HEK293 (cell line): Measurements from ENCODE around the gene NUCKS1.

Experiments
- MEIS1 ChIP-seq: sonication (generic); formaldehyde crosslinking; IDR thresholded peaks from 2 replicates; pipeline ENCODE4 v1.8.1; 2022; ENCODE audit warnings: missing genetic modification reagents, mild to moderate bottlenecking, borderline replicate concordance
- MYNN ChIP-seq: fragments of 450-650 bp; formaldehyde crosslinking; IDR thresholded peaks from 2 replicates; pipeline ENCODE4 v1.5.1; 2016; ENCODE audit warnings: missing biosample characterization, missing genetic modification characterization, borderline replicate concordance
- PATZ1 ChIP-seq: fragments of 450-650 bp; formaldehyde crosslinking; IDR thresholded peaks from 2 replicates; pipeline ENCODE4 v1.5.1; 2016; ENCODE audit warnings: missing biosample characterization, missing genetic modification characterization
- ZBTB8A ChIP-seq: fragments of 450-650 bp; formaldehyde crosslinking; IDR thresholded peaks from 2 replicates; pipeline ENCODE4 v1.5.1; 2016; ENCODE audit warnings: missing biosample characterization, missing genetic modification characterization
- ZNF169 ChIP-seq: fragments of 450-650 bp; formaldehyde crosslinking; IDR thresholded peaks from 2 replicates; pipeline ENCODE4 v1.5.1; 2016; ENCODE audit warnings: missing biosample characterization, missing genetic modification characterization
- ZSCAN16 ChIP-seq: fragments of 450-650 bp; formaldehyde crosslinking; IDR thresholded peaks from 2 replicates; pipeline ENCODE4 v1.5.1; 2016; ENCODE audit warnings: missing biosample characterization, missing genetic modification characterization
- TF ChIP-seq, protein P1 (sequence below): fragments of 450-650 bp; formaldehyde crosslinking; IDR thresholded peaks from 2 replicates; pipeline ENCODE4 v1.5.1; 2016; ENCODE audit warnings: missing biosample characterization, missing genetic modification characterization, low read depth
- TF ChIP-seq, protein P2 (sequence below): fragments of 450-650 bp; formaldehyde crosslinking; IDR thresholded peaks from 2 replicates; pipeline ENCODE4 v1.5.1; 2016; ENCODE audit warnings: missing biosample characterization, missing genetic modification characterization
- TF ChIP-seq, protein P3 (sequence below): fragments of 450-650 bp; formaldehyde crosslinking; IDR thresholded peaks from 2 replicates; pipeline ENCODE4 v1.5.1; 2016; ENCODE audit warnings: missing biosample characterization, missing genetic modification characterization, low read depth

- TF ChIP-seq, protein P1, sequence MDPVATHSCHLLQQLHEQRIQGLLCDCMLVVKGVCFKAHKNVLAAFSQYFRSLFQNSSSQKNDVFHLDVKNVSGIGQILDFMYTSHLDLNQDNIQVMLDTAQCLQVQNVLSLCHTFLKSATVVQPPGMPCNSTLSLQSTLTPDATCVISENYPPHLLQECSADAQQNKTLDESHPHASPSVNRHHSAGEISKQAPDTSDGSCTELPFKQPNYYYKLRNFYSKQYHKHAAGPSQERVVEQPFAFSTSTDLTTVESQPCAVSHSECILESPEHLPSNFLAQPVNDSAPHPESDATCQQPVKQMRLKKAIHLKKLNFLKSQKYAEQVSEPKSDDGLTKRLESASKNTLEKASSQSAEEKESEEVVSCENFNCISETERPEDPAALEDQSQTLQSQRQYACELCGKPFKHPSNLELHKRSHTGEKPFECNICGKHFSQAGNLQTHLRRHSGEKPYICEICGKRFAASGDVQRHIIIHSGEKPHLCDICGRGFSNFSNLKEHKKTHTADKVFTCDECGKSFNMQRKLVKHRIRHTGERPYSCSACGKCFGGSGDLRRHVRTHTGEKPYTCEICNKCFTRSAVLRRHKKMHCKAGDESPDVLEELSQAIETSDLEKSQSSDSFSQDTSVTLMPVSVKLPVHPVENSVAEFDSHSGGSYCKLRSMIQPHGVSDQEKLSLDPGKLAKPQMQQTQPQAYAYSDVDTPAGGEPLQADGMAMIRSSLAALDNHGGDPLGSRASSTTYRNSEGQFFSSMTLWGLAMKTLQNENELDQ (tag by site-specific recombination), result no peak
- no peak for TF ChIP-seq PATZ1 (tag by site-specific recombination)
- TF ChIP-seq MYNN (tag by site-specific recombination), result no peak
- no peak for TF ChIP-seq ZNF169 (tag by site-specific recombination)
- no peak for TF ChIP-seq ZBTB8A (tag by site-specific recombination)
- TF ChIP-seq, protein P2, sequence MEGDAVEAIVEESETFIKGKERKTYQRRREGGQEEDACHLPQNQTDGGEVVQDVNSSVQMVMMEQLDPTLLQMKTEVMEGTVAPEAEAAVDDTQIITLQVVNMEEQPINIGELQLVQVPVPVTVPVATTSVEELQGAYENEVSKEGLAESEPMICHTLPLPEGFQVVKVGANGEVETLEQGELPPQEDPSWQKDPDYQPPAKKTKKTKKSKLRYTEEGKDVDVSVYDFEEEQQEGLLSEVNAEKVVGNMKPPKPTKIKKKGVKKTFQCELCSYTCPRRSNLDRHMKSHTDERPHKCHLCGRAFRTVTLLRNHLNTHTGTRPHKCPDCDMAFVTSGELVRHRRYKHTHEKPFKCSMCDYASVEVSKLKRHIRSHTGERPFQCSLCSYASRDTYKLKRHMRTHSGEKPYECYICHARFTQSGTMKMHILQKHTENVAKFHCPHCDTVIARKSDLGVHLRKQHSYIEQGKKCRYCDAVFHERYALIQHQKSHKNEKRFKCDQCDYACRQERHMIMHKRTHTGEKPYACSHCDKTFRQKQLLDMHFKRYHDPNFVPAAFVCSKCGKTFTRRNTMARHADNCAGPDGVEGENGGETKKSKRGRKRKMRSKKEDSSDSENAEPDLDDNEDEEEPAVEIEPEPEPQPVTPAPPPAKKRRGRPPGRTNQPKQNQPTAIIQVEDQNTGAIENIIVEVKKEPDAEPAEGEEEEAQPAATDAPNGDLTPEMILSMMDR (tag by site-specific recombination), result no peak
- no peak for TF ChIP-seq ZSCAN16 (tag by site-specific recombination)
- TF ChIP-seq MEIS1 (CRISPR knock-in tag), result no peak
- TF ChIP-seq, protein P3, sequence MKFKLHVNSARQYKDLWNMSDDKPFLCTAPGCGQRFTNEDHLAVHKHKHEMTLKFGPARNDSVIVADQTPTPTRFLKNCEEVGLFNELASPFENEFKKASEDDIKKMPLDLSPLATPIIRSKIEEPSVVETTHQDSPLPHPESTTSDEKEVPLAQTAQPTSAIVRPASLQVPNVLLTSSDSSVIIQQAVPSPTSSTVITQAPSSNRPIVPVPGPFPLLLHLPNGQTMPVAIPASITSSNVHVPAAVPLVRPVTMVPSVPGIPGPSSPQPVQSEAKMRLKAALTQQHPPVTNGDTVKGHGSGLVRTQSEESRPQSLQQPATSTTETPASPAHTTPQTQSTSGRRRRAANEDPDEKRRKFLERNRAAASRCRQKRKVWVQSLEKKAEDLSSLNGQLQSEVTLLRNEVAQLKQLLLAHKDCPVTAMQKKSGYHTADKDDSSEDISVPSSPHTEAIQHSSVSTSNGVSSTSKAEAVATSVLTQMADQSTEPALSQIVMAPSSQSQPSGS (tag by site-specific recombination), result no peak
Observed at GRCh38 chr1:205669341-205670149, 80.4 kb downstream of the NUCKS1 start.
